Stimulated activated CD8-positive, alpha-beta memory T cell treated with anti-CD3 and anti-CD28 coated beads, Interleukin-7, amount 100 ng/mL, for 48 hours (primary cell): ENCODE measurements around the gene CLCN4.

ENCODE experiments used
- DNase-seq, 2 donors: peaks; one replicate each; pipeline ENCODE4 v3.0.0-alpha.2; 2020; ENCODE audit warnings: low read depth in 1 of 2; ENCODE audit errors: extremely low read depth in 1 of 2

Gene CLCN4

DNA sequence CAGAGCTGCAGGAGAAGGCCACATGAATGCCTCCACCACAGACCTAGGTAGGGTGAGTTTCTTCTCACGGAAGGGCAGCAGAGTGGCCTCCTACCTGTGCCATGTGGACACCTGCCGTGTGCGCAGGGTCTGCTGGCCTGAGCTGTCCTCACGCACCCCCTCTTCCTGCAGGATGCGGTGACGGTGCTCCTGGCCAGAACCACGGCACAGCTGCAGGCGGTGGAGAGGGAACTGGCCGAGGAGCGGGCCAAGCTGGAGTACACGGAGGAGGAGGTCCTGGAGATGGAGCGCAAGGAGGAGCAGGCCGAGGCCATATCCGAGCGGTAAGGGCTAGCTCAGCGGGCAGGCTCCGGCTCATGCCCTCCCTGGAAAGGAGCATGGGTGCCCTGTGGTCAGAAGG, 28.4 kb upstream of the CLCN4 start:
- DNase-seq = no peak

DNA sequence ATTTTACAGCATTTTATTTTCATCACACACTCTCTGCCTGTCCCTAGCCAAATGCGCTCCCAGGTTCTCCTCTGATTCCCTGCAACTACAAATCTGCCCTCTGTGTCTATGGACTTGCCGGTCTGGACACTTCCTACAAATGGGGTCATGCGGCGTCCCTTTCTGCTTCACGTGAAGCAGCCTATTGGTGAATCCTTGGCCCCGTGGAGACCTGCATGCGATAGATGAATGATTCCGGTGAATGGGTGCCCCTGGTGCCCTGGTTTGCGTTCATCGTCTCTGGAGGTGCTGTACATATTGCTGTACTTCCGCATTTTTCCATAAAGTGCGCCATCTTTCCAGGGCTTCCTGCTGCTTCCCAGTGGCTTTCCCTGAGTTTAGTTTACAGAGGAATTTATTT, 27.5 kb upstream of the CLCN4 start:
- no peak for DNase-seq

DNA sequence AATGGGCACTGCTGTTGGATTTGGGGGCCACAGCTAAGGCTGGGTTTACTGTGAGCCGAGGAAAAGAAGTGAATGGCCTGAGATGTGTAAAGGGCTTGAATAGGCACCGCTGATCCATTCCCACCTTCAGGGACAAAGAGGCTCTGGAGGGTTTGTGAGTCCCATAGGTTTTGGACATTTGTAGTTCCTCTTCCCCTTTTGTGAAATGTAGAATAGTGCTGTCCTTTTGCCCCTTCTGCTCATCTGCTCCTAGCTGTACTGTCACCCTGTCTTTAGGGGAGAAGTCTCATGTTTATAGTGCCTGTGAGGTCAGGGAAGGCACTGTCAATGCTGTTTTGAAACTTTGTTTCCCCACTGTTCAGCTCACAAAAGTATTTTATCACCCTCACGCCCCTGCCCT, 26.4 kb upstream of the CLCN4 start:
- no peak for DNase-seq

DNA sequence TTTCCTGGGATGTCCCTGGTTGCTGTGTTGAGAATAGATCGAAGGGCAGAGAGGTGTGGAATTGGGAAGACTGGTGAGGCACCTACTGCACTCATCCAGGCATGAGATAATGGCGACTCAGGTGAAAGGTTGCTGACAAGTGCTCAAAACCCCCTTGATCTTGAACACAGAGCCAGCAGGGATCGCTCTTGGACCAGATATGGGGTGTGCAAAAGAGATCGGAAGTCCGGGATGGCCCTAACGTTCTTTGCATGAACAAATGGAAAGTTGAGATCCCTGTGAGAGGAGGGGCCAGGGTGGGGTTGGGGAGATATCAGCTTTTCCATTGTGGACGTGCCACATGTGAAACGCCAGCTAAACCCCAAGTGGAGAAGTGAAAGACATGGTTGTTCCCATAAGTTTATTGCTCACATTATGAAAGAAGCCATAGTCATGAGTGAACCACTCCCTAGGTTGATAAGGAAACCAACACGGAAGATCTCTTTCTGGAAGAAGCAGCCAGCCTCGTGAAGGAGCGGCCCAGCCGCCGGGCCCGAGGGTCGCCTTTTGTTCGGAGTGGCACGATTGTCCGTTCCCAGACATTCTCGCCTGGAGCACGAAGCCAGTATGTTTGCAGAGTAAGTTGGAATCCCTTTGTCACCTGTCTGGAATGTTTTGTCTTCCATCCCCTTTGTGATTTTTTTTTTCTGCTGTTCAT, 22.6 kb upstream of the CLCN4 start:
- DNase-seq = no peak

DNA sequence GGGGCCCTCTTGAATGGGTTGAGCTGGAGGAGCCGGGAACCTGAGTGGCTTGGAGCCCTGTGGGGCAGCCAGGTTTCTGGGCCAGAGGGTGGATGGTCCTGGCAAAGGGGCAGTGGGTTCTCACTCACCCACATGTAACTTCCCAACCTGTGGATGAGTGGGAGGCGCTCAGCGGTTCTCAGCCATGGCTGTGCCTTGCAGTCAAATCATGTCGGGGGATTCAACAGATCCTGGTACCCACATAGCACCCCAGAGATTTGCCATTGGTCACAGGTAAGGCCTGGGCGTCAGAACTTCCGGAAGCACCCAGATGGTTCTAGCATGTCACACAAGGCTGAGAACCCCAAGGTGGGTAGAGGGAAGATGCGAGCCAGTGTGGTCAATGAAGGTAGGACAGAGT, 21.9 kb upstream of the CLCN4 start:
- DNase-seq = no peak

DNA sequence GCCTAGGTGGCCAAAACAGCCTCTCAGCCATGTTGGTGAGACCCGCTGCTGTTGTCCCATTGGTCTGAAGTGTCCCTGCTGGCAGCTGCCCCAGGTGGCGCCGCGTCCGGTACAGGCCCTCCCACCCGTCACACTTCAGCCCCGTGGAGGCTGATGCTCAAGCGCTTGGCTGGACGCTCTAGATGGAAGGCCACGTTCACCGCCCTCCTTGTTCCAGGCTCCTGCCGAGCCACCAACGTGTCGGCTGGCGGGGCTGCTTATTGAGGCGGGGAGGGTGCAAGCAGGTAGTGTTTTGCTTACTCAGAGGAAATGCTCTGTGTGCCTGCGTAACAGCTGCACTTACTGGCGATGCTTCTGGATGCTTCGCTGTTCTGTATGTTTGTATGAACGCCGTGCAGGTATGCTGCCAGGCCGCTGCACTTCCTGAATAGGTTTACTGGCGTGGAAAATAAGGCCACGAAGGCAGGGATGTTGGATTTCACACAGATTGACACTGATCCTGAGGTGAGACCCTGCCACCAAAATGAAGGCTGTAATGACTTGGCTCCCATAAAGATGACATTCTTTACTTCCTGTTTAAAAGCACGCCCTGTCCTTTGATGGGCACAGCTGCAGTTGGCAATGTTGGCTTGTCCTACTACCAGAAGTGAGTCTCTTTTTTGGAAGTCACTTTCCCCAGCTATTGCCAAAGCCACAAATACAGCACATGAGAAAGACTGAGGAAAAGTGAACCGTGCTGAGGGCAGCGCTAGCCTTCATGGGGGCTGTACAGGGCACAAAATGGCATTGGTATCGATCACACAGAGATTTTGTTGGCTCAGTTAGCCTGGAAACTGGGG, 21.0 kb upstream of the CLCN4 start:
- DNase-seq = no peak

DNA sequence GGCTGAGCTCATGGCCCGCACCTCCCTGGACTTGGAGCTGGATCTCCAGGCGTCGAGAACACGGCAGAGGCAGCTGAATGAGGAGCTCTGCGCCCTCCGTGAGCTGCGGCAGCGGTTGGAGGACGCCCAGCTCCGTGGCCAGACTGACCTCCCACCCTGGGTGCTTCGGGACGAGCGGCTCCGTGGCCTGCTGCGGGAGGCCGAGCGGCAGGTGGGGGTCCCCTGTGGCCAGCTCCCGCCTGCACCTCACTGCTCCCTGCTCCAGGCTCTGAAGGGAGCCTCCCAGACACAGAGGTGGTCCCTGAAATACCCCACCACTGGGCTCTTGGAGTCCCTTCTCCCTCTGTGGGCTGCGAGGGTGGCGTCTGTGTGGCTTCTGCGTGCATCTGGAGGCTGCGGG, 18.0 kb upstream of the CLCN4 start:
- DNase-seq = no peak

DNA sequence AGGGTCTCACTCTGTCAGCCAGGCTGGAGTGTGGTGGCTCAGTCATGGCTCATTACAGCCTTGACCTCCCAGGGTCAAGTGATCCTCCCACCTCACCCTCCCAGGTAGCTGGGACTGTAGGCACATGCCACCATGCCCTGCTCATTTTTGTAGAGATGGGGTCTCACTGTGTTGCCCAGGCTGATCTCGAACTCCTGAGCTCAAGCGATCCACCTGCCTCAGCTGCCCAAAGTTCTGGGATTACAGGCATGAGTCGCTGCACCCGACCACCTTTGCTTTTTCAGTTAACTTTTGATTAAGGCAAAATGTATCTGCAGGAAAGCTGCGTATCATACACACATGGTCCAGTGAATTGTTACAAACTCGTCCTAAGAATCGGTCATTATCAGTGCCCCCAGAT, 16.5 kb upstream of the CLCN4 start:
- DNase-seq = no peak

DNA sequence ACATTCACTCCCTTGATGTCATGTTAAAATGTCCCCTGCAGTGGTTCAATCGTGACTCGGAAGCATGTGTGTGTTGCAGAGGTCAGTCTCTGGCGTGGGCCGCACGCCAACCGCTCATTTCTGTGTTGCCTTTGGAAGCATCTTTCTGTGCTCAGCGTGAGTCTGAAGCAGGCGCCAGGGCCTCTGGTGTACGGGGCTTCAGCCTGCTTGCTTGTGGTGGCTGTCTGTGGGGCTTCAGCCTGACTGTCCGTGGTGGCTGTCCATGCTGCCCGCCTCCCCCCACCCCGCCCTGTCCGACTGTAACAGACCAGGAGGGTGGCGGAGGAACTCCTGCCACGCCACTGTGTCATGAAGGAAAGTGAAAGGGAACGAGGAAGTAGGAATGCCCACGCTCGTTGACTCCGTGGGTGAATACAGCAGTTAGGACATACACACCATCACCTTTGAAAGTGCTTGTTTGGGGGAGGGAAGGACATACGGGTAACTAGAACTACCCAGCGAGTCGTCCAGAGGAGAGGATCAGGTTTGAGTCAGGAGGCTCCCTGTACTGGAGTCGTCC, 14.7 kb upstream of the CLCN4 start:
- no peak for DNase-seq

DNA sequence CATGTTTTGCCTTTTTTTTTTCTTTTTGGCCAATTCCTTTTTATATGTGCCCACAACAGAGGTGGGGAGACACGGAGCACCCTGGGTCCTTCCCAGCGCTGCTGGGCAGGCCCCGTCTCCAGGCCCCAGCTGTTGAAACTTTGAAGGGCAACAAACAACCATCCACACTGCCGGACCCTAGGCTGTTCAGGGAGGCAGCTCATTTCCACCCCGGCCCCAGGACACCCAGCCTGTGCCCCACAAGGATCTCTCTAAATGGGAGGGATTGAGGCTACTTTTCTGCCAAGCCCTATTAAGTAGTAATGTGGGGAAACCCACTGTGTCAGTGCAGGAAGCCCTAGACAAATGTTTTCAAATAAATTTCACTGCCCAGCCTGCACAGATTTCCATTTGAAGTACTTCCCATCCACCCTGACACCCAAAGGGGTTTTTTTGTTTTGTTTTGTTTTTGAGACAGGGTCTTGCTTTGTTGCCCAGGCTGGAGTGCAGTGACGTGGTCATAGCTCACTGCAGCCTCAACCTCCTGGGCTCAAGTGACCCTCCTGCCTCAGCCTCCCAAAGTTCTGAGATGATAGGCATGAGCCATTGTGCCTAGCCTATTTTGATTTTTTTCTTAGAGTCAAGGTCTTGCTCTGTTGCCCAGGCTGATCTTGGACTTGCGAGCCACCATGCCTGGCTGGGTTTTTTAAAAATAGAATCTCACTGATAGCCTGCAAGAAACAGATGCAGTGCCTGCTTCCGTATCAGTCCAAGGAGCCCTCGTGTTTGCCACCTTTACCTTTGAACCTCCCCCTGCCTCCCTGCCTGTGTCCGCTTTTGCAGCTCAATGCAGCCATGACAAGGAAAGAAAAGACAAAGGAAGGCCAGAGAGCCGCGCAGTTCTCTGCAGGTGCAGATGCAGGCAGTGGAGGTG, 13.4 kb upstream of the CLCN4 start:
- no peak for DNase-seq

DNA sequence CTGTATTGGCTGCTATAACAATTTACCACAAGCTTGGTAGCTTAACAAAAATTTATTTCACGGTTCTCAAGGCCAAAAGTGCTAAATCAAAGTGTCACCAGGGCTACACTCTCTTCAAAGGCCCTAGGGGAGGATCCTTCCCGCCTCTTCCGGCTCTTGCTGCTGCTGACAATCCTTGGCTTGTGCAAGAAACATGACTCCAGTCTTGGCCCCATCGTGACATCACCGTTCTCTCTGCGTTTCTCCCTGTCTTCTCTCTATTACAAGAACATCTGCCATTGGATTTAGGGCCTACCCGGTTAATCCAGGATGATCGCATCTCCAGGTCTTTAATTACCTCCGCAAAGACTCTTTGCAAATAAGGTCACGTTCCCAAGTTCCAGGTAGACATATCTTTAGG, 10.4 kb upstream of the CLCN4 start:
- DNase-seq = no peak

DNA sequence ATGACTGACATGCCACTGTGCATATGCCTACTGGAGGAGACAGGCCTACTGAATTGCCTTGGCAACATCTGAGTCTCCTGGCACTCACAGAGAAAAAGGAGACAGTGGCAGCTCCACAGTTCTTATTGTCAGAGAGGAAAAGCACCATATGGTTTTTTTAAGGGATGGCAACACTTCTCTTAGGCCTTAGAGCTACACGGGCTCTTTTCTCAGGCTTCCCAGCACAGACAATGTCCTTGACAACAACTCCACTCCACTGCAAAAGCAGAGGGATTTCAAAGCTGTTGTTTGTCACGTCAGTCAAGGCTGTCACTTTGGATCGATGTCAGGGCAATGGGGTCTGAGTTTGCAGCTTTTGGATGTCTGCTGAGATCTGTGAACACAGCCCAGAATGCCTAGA, 4.7 kb upstream of the CLCN4 start:
- no peak for DNase-seq

DNA sequence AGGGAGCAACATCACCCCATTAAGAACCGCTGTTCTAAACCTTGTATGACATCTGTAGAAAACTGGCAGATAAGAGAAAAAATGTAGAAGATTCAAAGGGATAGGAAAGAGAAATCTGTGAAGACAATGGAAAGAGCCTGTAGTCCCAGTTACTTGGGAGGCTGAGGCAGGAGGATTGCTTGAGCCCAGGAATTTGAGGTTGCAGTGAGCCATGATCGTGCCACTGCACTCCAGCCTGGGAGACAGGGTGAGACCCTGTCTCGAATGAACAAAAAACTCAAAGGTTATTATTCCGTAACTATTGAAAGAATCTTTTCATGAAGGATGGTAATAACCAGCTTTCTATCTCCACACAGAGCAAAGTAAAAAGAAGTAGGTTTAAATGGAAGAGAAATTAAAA, 1.6 kb upstream of the CLCN4 start:
- DNase-seq = no peak

DNA sequence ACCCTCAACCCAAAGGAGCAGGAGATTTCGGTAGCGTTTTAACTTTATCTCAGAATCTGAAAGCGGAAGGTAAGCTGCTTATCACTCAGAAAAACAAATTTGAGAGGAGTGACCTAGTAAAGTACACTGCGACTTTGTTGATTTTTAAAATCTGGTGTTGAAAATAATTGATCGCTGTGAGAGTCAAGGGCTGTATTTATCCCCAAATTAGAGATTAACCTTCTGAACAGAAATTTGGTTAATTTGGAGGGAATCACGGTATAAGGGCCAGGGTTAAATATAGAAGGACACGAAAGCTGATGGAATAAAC, 212 bp downstream of the CLCN4 start:
- DNase-seq = no peak

DNA sequence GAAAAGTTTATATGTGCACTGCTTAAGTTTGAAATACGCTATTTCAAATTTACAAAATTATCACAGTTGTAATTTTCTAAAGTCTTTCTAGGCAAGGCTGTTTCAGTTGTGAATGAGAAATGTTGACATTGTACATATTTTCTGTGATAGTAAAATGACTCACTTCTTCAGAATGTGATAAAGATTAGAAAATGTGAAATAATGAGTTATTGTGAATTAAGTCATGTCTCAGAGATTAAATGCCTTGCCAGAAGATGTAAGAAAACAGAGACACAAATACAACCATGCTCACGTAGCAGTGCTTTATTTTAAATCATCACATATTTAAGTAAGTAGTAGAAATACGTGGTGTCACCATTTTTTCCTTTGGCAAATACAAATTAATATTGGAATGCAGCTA, 768 bp downstream of the CLCN4 start:
- no peak for DNase-seq

DNA sequence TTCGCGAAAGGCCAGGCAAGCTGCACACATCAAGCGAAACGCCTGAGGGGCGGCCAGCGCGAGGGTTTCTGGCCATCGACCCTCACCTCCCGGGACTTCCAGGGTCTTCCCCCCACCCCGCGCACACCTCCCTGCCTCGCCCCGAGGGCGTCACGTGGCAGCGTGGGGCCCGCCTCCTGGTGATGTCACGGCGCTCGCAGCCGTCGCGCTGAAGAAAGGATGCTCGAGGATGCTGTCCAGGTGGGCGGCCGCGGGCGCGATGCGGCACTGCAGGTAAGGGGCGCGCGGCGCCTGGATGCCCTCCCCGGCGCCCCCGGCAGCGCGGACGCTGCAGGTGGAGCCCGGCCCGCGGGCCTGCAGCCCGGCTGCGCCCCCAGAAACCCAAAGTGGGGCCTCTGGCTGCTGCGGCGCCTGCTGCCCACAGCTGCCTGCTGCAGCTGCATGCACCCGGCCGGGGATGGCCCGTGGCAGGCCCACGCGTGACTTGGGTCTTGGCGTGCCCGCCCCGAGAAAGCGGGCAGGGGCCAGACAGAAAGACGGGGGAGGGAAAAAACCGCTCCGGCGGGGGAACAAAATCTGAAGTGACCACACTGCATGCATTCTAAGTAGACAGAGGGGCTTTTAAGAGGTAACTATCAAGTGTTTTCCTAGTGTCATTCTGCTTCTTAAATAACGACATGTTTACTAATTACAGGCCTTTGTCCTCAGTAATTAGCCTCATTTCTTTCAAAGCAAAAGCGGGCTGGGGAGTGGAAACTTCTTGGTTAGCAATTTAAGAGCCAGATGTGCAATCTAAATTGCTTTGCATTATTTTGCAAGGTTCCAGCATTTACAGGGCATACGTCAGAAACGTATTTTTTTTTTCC, 1.7 kb downstream of the CLCN4 start:
- DNase-seq = no peak

DNA sequence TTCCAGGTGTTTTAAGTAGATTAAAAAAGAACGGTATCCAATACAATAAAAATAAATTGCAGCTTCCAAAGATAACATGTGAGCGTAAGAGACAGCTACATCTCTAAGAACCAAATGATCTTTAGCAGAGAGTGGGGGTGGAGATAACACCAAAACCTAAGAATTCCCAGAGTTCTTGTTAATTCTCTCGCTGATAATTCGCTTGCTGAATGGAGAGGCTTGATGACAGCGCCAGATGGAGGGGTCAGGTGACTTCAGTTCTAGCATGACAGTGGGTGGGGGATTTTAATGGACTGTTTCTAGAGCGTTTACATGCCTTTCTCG, 2.3 kb downstream of the CLCN4 start:
- no peak for DNase-seq

DNA sequence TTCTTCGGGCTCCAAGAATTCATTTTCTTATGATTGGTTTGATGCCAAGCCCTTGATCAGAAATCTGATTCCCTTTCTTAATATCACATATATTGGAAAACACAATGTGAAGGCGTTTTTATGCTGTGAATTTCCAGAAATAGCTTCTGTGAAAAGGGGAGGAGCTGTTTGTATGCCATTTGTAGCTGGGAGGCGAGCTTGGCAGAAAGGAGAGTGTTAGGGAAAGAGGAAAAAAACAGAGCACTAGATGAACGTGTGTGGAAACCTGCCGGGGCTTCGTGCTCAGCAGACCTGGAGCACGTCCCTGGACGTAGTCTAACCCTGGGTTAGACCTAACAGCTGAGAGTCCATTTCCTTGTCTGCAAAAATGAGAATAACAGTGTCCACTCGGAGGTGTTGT, 3.4 kb downstream of the CLCN4 start:
- DNase-seq = no peak

DNA sequence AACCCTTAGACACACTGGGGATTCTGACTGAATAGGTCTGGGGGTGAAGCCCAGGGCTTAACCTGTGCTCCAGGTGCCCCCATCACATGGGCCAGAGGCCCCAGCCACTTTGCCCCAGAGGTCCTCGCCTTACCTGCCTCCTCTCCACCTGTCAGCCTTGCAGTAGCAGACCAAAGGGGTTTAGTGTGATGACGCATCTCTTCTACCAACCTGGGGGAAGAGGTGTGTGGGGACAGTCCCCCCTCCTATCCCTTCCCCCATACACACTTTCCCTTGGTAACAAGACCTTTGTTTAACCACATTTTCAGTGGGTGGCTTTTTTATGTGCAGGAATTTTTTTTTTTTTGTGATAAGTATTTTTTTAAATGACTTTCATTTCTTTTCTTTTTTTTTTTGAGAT, 6.3 kb downstream of the CLCN4 start:
- no peak for DNase-seq

DNA sequence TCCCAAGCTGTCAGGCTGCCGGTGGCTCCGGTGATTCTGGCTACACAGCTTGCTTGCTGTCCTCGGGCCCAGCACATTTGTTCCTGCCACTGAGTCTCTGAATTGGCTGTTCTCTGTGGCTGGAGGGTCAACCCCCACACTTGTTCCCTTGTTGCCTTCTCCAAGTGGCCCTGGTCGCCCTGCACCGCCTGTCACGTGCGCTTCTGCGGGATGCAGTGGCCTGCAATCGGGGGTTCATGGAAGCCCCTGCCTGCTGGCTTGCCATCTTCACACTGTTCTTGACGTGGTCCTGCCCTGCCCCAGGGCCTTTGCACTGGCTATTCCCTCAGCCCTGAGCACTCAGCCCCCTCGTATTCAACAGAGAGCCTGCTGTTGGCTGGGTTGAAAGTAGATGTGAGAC, 8.1 kb downstream of the CLCN4 start:
- DNase-seq = no peak
